ENCODE results near the gene GMDS.

Gene GMDS

DNA sequence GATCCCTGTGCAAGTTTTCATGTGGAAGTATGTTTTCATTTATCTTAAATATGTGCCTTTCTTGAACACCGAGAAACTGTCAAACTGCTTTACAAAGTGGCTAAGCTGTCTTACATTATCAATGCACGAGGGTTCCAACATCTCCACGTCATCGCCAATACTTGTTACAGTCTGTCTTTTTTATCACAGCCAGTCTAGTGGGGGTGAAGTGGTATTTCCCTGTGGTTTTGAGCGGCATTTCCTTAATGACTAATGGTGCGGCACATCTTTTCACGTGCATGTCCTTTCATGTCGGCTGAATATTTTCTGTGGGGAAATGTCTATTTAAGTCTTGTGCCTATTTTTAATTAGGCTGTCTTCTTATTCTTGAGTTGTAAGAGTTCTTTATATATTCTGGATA is 355.3 kb downstream of the GMDS start:
- no peak overlapping the region for H4K12ac ChIP-seq (ENCODE audit: low read depth, low read length)
- no CpG with 5 or more reads among the region's 8 CpGs for WGBS (ENCODE audit: extremely low coverage, insufficient coverage, insufficient read length)
- no peak overlapping the region for H3K9ac ChIP-seq (ENCODE audit: low read length)
- no peak overlapping the region for H2BK5ac ChIP-seq (ENCODE audit: low read depth, low read length, poor library complexity)
- H3K4me3 ChIP-seq (ENCODE audit: low read depth, low read length), result no peak overlapping the region
- H4K8ac ChIP-seq (ENCODE audit: low read depth, low read length), result no peak overlapping the region
- H2AK5ac ChIP-seq (ENCODE audit: low read length), result no peak overlapping the region
- H3K14ac ChIP-seq (ENCODE audit: low read length), result no peak overlapping the region
- no peaks in the 10 kb centered on the region for H3K36me3 ChIP-seq (ENCODE audit: control insufficient read depth in 1 of 2, insufficient read depth in 2 of 2, low read length in 2 of 2)
- no peak overlapping the region for H3K23ac ChIP-seq (ENCODE audit: low read length)
- H3K9me3 ChIP-seq (ENCODE audit: insufficient read depth, low read depth, low read length), result peaks cover 1% of the 10 kb centered on the region
- H4K91ac ChIP-seq (ENCODE audit: low read depth, low read length), result no peak overlapping the region
- H3K4me2 ChIP-seq (ENCODE audit: low read length), result no peak overlapping the region
- no peak overlapping the region for H3K4ac ChIP-seq (ENCODE audit: low read depth, low read length)
- H2BK12ac ChIP-seq (ENCODE audit: low read length), result no peak overlapping the region
- H2AFZ ChIP-seq (ENCODE audit: insufficient read depth, low read length, poor library complexity), result no peak overlapping the region
- H3K79me1 ChIP-seq (ENCODE audit: low read length), result no peaks in the 10 kb centered on the region
- H3K18ac ChIP-seq (ENCODE audit: low read length), result no peak overlapping the region
- no peak overlapping the region for H3K27ac ChIP-seq (ENCODE audit: low read depth, low read length)
- H3K79me2 ChIP-seq (ENCODE audit: control insufficient read depth, insufficient read depth, low read length, poor library complexity), result no peaks in the 10 kb centered on the region
- H3K27me3 ChIP-seq (ENCODE audit: insufficient read depth, low read length), result no peaks in the 10 kb centered on the region
- peaks cover 3 to 4% of the 10 kb centered on the region in 2 experiments for H3K4me1 ChIP-seq (ENCODE audit: control insufficient read depth in 1 of 2, insufficient read depth in 2 of 2, low read length in 2 of 2)
- DNase-seq, result no peak
- no peak overlapping the region for H2BK120ac ChIP-seq (ENCODE audit: insufficient read depth, low read length, poor library complexity)

DNA sequence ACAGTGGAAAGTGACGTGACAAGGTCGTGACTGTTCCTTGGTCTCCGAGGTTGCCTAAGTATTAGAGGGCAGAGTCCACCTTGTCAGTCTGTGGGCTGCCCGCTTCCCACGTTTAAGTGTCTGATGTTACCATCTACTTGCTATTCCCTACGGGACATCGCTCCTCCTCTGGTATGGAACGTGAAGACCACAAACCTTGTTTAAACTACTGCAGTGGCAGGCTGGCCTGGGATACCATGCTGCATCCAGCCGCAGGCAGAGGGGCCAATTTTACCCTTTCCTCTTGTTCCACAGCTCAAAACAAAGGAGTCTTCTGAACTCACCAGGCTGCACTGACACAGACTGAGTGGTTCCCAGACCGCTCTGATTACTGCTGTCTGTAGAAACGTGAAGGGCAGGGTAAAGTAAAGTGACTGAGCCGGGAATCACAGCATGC is 359.8 kb downstream of the GMDS start:
- no peak overlapping the region for H3K18ac ChIP-seq (ENCODE audit: low read length)
- no peaks in the 10 kb centered on the region for H3K79me1 ChIP-seq (ENCODE audit: low read length)
- no peak overlapping the region for H3K27ac ChIP-seq (ENCODE audit: low read depth, low read length)
- no peak overlapping the region for H2BK120ac ChIP-seq (ENCODE audit: insufficient read depth, low read length, poor library complexity)
- no peak overlapping the region for H2BK5ac ChIP-seq (ENCODE audit: low read depth, low read length, poor library complexity)
- H4K12ac ChIP-seq (ENCODE audit: low read depth, low read length), result no peak overlapping the region
- H3K9me3 ChIP-seq (ENCODE audit: insufficient read depth, low read depth, low read length), result no peaks in the 10 kb centered on the region
- H4K91ac ChIP-seq (ENCODE audit: low read depth, low read length), result no peak overlapping the region
- H3K27me3 ChIP-seq (ENCODE audit: insufficient read depth, low read length), result no peaks in the 10 kb centered on the region
- no peak overlapping the region for H3K4ac ChIP-seq (ENCODE audit: low read depth, low read length)
- DNase-seq, result no peak
- H3K4me1 ChIP-seq (ENCODE audit: control insufficient read depth in 1 of 2, insufficient read depth in 2 of 2, low read length in 2 of 2), result peaks cover 3 to 4% of the 10 kb centered on the region in 2 experiments
- H3K4me3 ChIP-seq (ENCODE audit: low read depth, low read length), result no peak overlapping the region
- no peak overlapping the region for H2AFZ ChIP-seq (ENCODE audit: insufficient read depth, low read length, poor library complexity)
- no peak overlapping the region for H3K14ac ChIP-seq (ENCODE audit: low read length)
- H2AK5ac ChIP-seq (ENCODE audit: low read length), result no peak overlapping the region
- H2BK12ac ChIP-seq (ENCODE audit: low read length), result no peak overlapping the region
- no peaks in the 10 kb centered on the region for H3K79me2 ChIP-seq (ENCODE audit: control insufficient read depth, insufficient read depth, low read length, poor library complexity)
- H3K9ac ChIP-seq (ENCODE audit: low read length), result no peak overlapping the region
- H3K36me3 ChIP-seq (ENCODE audit: control insufficient read depth in 1 of 2, insufficient read depth in 2 of 2, low read length in 2 of 2), result no peaks in the 10 kb centered on the region
- WGBS (ENCODE audit: extremely low coverage, insufficient coverage, insufficient read length), result no CpG with 5 or more reads among the region's 12 CpGs
- H4K8ac ChIP-seq (ENCODE audit: low read depth, low read length), result no peak overlapping the region
- no peak overlapping the region for H3K4me2 ChIP-seq (ENCODE audit: low read length)
- H3K23ac ChIP-seq (ENCODE audit: low read length), result no peak overlapping the region

DNA sequence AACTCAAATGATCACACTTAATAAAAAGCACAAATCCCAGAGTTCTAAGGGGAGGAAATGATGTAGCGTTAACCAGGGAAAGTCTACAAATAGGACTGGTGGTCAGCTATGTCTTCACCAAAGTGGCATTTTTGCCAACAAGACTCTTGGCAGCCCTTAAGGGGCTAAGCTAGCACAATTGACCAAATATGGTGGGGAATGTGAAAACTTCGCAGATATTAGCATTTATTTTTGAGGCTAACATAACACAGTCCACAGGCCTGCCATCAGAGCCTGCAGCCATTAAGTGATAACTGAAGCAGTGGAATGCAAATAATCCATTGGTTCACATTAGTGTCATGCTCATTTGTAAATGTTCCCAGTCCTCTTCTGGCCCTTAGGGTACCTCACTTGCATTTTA is 361.1 kb downstream of the GMDS start:
- H2BK12ac ChIP-seq (ENCODE audit: low read length), result no peak overlapping the region
- no peak overlapping the region for H3K4me2 ChIP-seq (ENCODE audit: low read length)
- H3K27me3 ChIP-seq (ENCODE audit: insufficient read depth, low read length), result no peaks in the 10 kb centered on the region
- no peak overlapping the region for H4K8ac ChIP-seq (ENCODE audit: low read depth, low read length)
- H2BK120ac ChIP-seq (ENCODE audit: insufficient read depth, low read length, poor library complexity), result no peak overlapping the region
- no peaks in the 10 kb centered on the region for H3K9me3 ChIP-seq (ENCODE audit: insufficient read depth, low read depth, low read length)
- H3K4me1 ChIP-seq (ENCODE audit: control insufficient read depth in 1 of 2, insufficient read depth in 2 of 2, low read length in 2 of 2), result peaks cover 3 to 4% of the 10 kb centered on the region in 2 experiments
- no peak overlapping the region for H2AK5ac ChIP-seq (ENCODE audit: low read length)
- no peak overlapping the region for H3K23ac ChIP-seq (ENCODE audit: low read length)
- DNase-seq, result no peak
- H3K4ac ChIP-seq (ENCODE audit: low read depth, low read length), result no peak overlapping the region
- no peak overlapping the region for H3K18ac ChIP-seq (ENCODE audit: low read length)
- no peak overlapping the region for H3K14ac ChIP-seq (ENCODE audit: low read length)
- WGBS (ENCODE audit: extremely low coverage, insufficient coverage, insufficient read length), result no CpG with 5 or more reads among the region's 2 CpGs
- H3K27ac ChIP-seq (ENCODE audit: low read depth, low read length), result no peak overlapping the region
- no peak overlapping the region for H4K91ac ChIP-seq (ENCODE audit: low read depth, low read length)
- no peaks in the 10 kb centered on the region for H3K79me2 ChIP-seq (ENCODE audit: control insufficient read depth, insufficient read depth, low read length, poor library complexity)
- H3K36me3 ChIP-seq (ENCODE audit: control insufficient read depth in 1 of 2, insufficient read depth in 2 of 2, low read length in 2 of 2), result no peaks in the 10 kb centered on the region
- H2AFZ ChIP-seq (ENCODE audit: insufficient read depth, low read length, poor library complexity), result no peak overlapping the region
- H4K12ac ChIP-seq (ENCODE audit: low read depth, low read length), result no peak overlapping the region
- H2BK5ac ChIP-seq (ENCODE audit: low read depth, low read length, poor library complexity), result no peak overlapping the region
- no peaks in the 10 kb centered on the region for H3K79me1 ChIP-seq (ENCODE audit: low read length)
- no peak overlapping the region for H3K9ac ChIP-seq (ENCODE audit: low read length)
- no peak overlapping the region for H3K4me3 ChIP-seq (ENCODE audit: low read depth, low read length)

DNA sequence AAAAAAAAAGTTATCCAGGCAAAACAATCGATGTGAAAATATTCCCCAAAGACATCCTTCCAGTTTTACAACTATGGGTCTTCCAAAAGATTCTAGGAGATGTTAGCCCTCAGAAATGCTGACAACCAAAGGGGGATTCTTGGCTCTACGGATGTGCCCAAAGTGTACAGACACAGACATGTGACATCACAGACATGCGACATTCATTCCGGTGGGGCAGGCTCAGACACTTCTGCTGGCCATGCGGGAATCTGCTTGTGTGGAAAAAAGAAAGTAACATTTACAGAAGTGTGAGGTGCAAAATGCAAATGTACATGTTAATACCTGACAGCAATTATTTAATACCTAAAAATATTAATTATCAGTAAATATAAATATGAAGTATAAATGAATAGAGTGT is 367.1 kb downstream of the GMDS start:
- no peak overlapping the region for H2BK12ac ChIP-seq (ENCODE audit: low read length)
- no peak overlapping the region for H3K23ac ChIP-seq (ENCODE audit: low read length)
- no peak overlapping the region for H3K18ac ChIP-seq (ENCODE audit: low read length)
- no peak overlapping the region for H2AK5ac ChIP-seq (ENCODE audit: low read length)
- no peak overlapping the region for H4K91ac ChIP-seq (ENCODE audit: low read depth, low read length)
- H3K27ac ChIP-seq (ENCODE audit: low read depth, low read length), result no peak overlapping the region
- no peak overlapping the region for H3K4ac ChIP-seq (ENCODE audit: low read depth, low read length)
- H4K12ac ChIP-seq (ENCODE audit: low read depth, low read length), result no peak overlapping the region
- no peaks in the 10 kb centered on the region for H3K79me1 ChIP-seq (ENCODE audit: low read length)
- H3K9ac ChIP-seq (ENCODE audit: low read length), result no peak overlapping the region
- no peaks in the 10 kb centered on the region for H3K79me2 ChIP-seq (ENCODE audit: control insufficient read depth, insufficient read depth, low read length, poor library complexity)
- H3K4me3 ChIP-seq (ENCODE audit: low read depth, low read length), result no peak overlapping the region
- no peaks in the 10 kb centered on the region for H3K27me3 ChIP-seq (ENCODE audit: insufficient read depth, low read length)
- no peaks in the 10 kb centered on the region for H3K9me3 ChIP-seq (ENCODE audit: insufficient read depth, low read depth, low read length)
- no peak overlapping the region for H2AFZ ChIP-seq (ENCODE audit: insufficient read depth, low read length, poor library complexity)
- H3K4me2 ChIP-seq (ENCODE audit: low read length), result no peak overlapping the region
- no peak overlapping the region for H2BK5ac ChIP-seq (ENCODE audit: low read depth, low read length, poor library complexity)
- H3K4me1 ChIP-seq (ENCODE audit: control insufficient read depth in 1 of 2, insufficient read depth in 2 of 2, low read length in 2 of 2), result peaks cover 0 to 4% of the 10 kb centered on the region in 2 experiments
- WGBS (ENCODE audit: extremely low coverage, insufficient coverage, insufficient read length), result no CpG with 5 or more reads among the region's 5 CpGs
- H2BK120ac ChIP-seq (ENCODE audit: insufficient read depth, low read length, poor library complexity), result no peak overlapping the region
- no peaks in the 10 kb centered on the region for H3K36me3 ChIP-seq (ENCODE audit: control insufficient read depth in 1 of 2, insufficient read depth in 2 of 2, low read length in 2 of 2)
- no peak overlapping the region for H4K8ac ChIP-seq (ENCODE audit: low read depth, low read length)
- no peak overlapping the region for H3K14ac ChIP-seq (ENCODE audit: low read length)
- peak; percentile 27 to 71 for DNase-seq
